Measurements from ENCODE around the gene AK9. TPM values are rescaled to one million over a fixed set of nuclear protein-coding genes. Genes with fewer than 3 reads are reported as not detected.

The AK9 gene
- total RNA-seq, 1 experiment from 2014 or later, result 3.5 TPM

DNA sequence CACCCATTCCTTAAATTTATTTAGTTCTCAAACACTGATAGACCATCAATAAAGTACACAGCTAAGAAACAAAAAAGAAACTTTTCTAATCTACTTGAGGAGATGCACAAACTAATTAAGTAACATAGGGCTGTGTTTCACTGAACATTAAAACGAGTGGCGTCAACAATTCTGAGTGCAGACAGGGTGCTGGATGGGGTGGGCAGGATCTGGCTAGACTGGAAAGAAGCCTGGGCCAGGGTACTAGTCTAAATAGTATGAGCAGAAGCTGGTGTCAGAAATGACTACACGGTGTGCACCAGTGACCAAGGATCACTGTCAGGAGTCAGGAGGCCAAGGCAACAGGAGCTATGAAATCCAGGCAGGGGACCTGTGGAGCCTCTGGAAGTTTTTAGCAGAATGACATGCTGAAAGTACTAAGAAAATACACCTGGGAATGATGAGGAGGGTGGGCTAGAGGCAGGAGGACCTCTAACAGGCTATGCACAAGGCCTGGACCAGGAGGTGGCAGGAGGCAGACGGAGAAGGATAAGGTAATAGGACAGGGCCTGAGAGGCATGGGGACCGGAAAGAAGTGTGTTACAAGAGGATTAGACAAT is 221.3 kb downstream of the AK9 start:
- Histone ChIP-seq H3K9me3 (ENCODE audit: control insufficient read depth in 1 of 2, insufficient read depth in 1 of 2, low read depth in 1 of 2, low read length in 2 of 2) (no peaks in the 10 kb centered on the region), H3K27ac (ENCODE audit: low read depth, low read length) (no peak overlapping the region), H3K36me3 (ENCODE audit: control insufficient read depth in 1 of 2, insufficient read depth in 2 of 2, low read length in 2 of 2) (peaks cover 47 to 76% of the 10 kb centered on the region in 2 experiments; a peak in 3 of 4 replicates), H3K9ac (ENCODE audit: low read length) (no peak overlapping the region), H3K4me3 (replicated peaks in 1 of 2; ENCODE audit: low read depth in 1 of 2, low read length in 2 of 2) (no peak overlapping the region), H2AFZ (ENCODE audit: low read depth, low read length, poor library complexity, severe bottlenecking) (no peak overlapping the region), H4K20me1 (ENCODE audit: insufficient read depth) (no peaks in the 10 kb centered on the region), H3K79me2 (ENCODE audit: insufficient read depth, low read length) (peaks cover 53% of the 10 kb centered on the region), H3K9me2 (ENCODE audit: insufficient read depth) (no peaks in the 10 kb centered on the region), H3K4me1 (ENCODE audit: control insufficient read depth in 1 of 2, insufficient read depth in 2 of 2, low read length in 2 of 2) (no peaks in the 10 kb centered on the region), H3K27me3 (ENCODE audit: insufficient read depth, low read length) (no peaks in the 10 kb centered on the region), H3K4me2 (ENCODE audit: low read length) (no peak overlapping the region)
- ATAC-seq, result no peak
- ChIA-PET POLR2A (no interaction called here), CTCF (no interaction called here), RAD21 (ENCODE audit: low non-redundant PET in 1 of 2, low total read pairs in 2 of 2, uncharacterized antibody in 2 of 2, unreplicated experiment in 2 of 2) (no interaction called here)
- intact Hi-C loops (cut with micrococcal nuclease), result no loop called here
- no TSS peak for BruUV-seq (replicated peaks)
- TF ChIP-seq TCF7L2 (IDR thresholded peaks at IDR 0.05; ENCODE audit: borderline replicate concordance, extremely low read depth, insufficient read depth, insufficient read length) (no peak), POLR2AphosphoS5 (IDR thresholded peaks at IDR 0.05; ENCODE audit: low read depth, low read length) (no peak), YY1 (IDR thresholded peaks at IDR 0.05; ENCODE audit: extremely low read depth, insufficient replicate concordance, low read depth, low read length) (no peak)
- DNase-seq (ENCODE audit: low read depth, low spot score), result no peak

DNA sequence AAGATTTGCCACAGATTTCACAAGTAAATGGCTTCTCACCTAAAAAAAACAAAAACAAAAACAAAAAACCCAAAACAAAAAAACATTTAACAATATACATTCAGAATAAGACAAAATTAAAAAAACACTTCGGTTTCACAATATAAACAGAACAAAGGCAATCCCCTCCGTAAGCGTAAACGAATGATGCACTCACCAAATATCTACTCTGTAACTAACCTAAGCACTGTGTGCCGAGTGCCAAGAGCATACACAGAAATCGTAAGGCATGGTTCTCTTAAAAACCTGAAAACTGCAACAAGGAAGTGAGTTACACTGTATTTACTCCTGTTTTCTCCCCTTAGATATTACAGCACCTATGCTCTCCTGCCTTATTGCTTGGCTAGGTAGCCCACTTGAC is 223.3 kb downstream of the AK9 start:
- no TSS peak for BruUV-seq (replicated peaks)
- DNase-seq (ENCODE audit: low read depth, low spot score) (no peak), ATAC-seq (no peak)
- Histone ChIP-seq H3K9ac (ENCODE audit: low read length) (no peak overlapping the region), H3K36me3 (ENCODE audit: control insufficient read depth in 1 of 2, insufficient read depth in 2 of 2, low read length in 2 of 2) (peaks cover 48 to 63% of the 10 kb centered on the region in 2 experiments; a peak in 3 of 4 replicates), H3K27me3 (ENCODE audit: insufficient read depth, low read length) (no peaks in the 10 kb centered on the region), H3K4me1 (ENCODE audit: control insufficient read depth in 1 of 2, insufficient read depth in 2 of 2, low read length in 2 of 2) (no peaks in the 10 kb centered on the region), H2AFZ (ENCODE audit: low read depth, low read length, poor library complexity, severe bottlenecking) (no peak overlapping the region), H3K4me3 (replicated peaks in 1 of 2; ENCODE audit: low read depth in 1 of 2, low read length in 2 of 2) (no peak overlapping the region), H3K79me2 (ENCODE audit: insufficient read depth, low read length) (peaks cover 51% of the 10 kb centered on the region), H3K9me3 (ENCODE audit: control insufficient read depth in 1 of 2, insufficient read depth in 1 of 2, low read depth in 1 of 2, low read length in 2 of 2) (no peaks in the 10 kb centered on the region), H3K9me2 (ENCODE audit: insufficient read depth) (no peaks in the 10 kb centered on the region), H3K27ac (ENCODE audit: low read depth, low read length) (no peak overlapping the region), H4K20me1 (ENCODE audit: insufficient read depth) (peaks cover 6% of the 10 kb centered on the region; the same call in 1 of the 2 replicates), H3K4me2 (ENCODE audit: low read length) (no peak overlapping the region)
- POLR2A ChIA-PET, result no interaction called here
- TF ChIP-seq SP1 (IDR thresholded peaks at IDR 0.05; ENCODE audit: low read depth), result no peak
- no peak for TF ChIP-seq POLR2AphosphoS5 (IDR thresholded peaks at IDR 0.05; ENCODE audit: low read depth, low read length)
- TF ChIP-seq, protein P1, sequence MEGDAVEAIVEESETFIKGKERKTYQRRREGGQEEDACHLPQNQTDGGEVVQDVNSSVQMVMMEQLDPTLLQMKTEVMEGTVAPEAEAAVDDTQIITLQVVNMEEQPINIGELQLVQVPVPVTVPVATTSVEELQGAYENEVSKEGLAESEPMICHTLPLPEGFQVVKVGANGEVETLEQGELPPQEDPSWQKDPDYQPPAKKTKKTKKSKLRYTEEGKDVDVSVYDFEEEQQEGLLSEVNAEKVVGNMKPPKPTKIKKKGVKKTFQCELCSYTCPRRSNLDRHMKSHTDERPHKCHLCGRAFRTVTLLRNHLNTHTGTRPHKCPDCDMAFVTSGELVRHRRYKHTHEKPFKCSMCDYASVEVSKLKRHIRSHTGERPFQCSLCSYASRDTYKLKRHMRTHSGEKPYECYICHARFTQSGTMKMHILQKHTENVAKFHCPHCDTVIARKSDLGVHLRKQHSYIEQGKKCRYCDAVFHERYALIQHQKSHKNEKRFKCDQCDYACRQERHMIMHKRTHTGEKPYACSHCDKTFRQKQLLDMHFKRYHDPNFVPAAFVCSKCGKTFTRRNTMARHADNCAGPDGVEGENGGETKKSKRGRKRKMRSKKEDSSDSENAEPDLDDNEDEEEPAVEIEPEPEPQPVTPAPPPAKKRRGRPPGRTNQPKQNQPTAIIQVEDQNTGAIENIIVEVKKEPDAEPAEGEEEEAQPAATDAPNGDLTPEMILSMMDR (IDR thresholded peaks at IDR 0.05 in 2 of 3, conservative IDR thresholded peaks at IDR 0.05 in 1 of 3; ENCODE audit: borderline replicate concordance in 1 of 3, insufficient read depth in 1 of 3, low read depth in 2 of 3, low read length in 2 of 3), result no peak
- no peak for TF ChIP-seq ELF1 (IDR thresholded peaks at IDR 0.05; ENCODE audit: borderline replicate concordance, low read depth)
- TF ChIP-seq ZFX (IDR thresholded peaks at IDR 0.05), result no peak
- no peak for TF ChIP-seq SIN3A (IDR thresholded peaks at IDR 0.05; ENCODE audit: low read depth)
- no peak for TF ChIP-seq EZH2phosphoT487 (IDR thresholded peaks at IDR 0.05; ENCODE audit: borderline replicate concordance)
- TF ChIP-seq SRF (IDR thresholded peaks at IDR 0.05; ENCODE audit: low read depth), result no peak
- CTCF ChIA-PET, result no interaction called here
- intact Hi-C loops (cut with micrococcal nuclease), result no loop called here
- RAD21 ChIA-PET (ENCODE audit: low non-redundant PET in 1 of 2, low total read pairs in 2 of 2, uncharacterized antibody in 2 of 2, unreplicated experiment in 2 of 2), result no interaction called here
